ENCODE data around the gene ITPRID1.
"Not testable (repeated sequence)": the region's sequence is repeated elsewhere in the genome, so short reads cannot be mapped to it uniquely, and the experiment has no call there.

The ITPRID1 gene
- total RNA-seq: 0 to 0.12 (median 0) reads per million in 9 experiments

DNA sequence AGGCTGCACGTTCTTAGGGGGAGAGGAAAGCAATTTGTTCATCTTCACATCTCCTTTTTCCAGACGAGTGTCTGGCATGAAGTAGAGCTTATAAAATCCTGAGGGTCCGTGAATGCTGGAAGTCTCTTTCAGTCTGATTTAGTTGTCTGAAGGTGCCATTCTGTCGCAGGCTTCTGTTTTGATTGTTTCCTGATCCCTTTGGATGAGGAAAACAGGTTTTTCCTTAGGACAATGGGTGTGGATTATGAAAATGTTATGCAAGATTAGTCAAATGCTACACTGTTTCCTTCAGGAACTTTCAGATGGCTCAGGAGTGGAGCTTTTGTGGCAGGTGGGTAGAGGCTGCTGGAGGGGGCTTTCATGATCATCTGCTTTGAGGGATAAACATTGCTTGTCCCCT is at the start of gene ITPRID1:
TSS of gene ITPRID1 (plus strand) at position 301 of the 400 bp plus-strand sequence. CDS start 38,935 bp downstream, outside the sequence.
- Mint-ChIP-seq H3K4me3 (no peak within 1 kb of the TSS), H3K4me1 (ENCODE audit: low read depth in 2 of 2) (no peaks in the 10 kb centered on the region), H3K9me3 (peaks cover 12 to 20% of the 10 kb centered on the region in 2 donors), H3K27ac (no peak within 1 kb of the TSS), H3K27me3 (no peaks in the 10 kb centered on the region), H3K36me3 (ENCODE audit: insufficient read depth) (no peaks in the 10 kb centered on the region)
- DNase-seq (no peak), ATAC-seq (replicated peaks) (no peak)

DNA sequence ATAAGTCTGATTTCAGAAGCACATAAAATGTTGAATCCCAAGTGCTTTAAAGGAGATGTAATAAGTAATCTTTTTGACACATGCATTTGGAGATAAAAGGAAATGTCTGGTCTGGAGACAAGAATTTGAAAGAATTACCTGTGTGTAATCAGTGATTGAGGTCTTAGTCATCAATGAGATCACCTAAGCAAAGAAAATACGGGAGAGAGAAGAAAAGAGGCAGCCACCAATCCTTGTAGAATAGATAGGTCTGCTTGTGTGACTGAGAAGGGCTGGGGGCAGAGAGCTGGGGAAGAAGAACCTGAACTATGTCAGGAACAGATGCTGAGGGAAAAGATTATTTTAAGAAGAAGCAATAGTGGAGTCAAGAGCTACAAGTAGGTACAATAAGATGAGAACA is 49.3 kb upstream of the ITPRID1 start:
- no peak for ATAC-seq (replicated peaks)
- Mint-ChIP-seq H3K4me3 (no peak overlapping the region), H3K27me3 (no peaks in the 10 kb centered on the region), H3K36me3 (ENCODE audit: insufficient read depth) (no peaks in the 10 kb centered on the region), H3K9me3 (peaks cover 18 to 25% of the 10 kb centered on the region in 2 donors), H3K27ac (no peak overlapping the region), H3K4me1 (ENCODE audit: low read depth in 2 of 2) (no peaks in the 10 kb centered on the region)
- no peak for DNase-seq

DNA sequence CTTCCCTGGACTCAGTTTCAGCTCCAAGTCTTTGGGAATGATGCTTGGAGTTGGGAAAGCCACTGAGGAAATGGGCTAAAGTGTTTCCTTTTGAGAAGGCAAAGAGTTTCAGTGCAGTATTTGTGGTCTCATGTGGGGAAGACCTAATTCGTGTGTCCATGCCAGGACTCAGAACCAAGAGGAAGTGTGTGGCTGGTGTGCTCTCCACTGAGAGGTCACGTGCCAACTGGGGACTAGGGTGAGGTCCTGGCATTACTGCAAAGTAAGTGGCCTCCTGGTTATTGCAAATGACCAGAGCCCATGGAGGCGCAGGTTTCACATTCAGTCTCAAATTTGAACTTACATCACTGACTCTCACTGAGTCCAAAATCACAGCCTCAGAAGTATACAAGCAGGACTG is 48.6 kb upstream of the ITPRID1 start:
- Mint-ChIP-seq H3K4me3 (no peak overlapping the region), H3K27me3 (no peaks in the 10 kb centered on the region), H3K4me1 (ENCODE audit: low read depth in 2 of 2) (no peaks in the 10 kb centered on the region), H3K36me3 (ENCODE audit: insufficient read depth) (no peaks in the 10 kb centered on the region), H3K9me3 (peaks cover 21 to 27% of the 10 kb centered on the region in 2 donors), H3K27ac (no peak overlapping the region)
- ATAC-seq (replicated peaks) (no peak), DNase-seq (no peak)

DNA sequence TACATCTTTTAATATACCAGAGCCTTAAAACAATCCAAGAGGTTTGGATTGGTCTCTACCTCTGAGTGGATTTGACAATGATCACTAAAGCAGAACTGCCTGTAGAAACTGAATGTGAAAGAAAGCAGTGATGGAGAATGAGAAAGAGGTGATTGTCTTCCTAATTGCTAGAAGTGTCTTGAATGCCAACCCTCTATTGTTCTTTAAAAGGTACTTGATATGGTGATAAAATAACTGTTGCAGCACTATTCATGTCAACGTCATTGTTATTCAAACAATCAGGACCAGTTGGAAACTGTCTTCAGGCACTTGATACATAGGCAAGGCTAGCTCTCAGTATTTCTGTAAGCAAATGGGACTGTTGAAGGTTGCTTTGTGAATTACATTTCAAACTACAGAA is 47.9 kb upstream of the ITPRID1 start:
- H3K27me3 Mint-ChIP-seq: no peaks in the 10 kb centered on the region
- no peak overlapping the region for H3K4me3 Mint-ChIP-seq
- H3K9me3 Mint-ChIP-seq: peaks cover 21 to 29% of the 10 kb centered on the region in 2 donors

DNA sequence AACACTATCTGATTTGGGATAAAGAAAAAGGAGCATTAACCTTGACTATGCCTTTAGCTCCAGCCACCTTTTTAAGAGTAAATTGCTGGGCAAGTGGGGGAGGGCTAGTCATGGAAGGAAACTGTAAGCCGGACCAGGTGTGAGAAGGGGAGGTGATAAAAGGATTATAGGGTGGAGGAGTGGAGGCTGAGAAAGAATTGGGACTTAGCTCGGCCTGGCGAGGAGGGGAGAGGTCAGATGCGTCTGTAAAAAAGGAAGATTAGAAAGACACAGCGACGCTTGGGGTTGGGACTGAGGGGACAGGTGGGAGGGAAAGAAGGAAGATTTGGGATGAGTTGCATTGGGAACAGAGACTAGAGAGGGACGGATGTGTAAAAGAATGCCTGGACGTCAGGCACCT is 43.0 kb upstream of the ITPRID1 start:
- not testable (repeated sequence) for H3K27me3 Mint-ChIP-seq; H3K4me1 Mint-ChIP-seq (ENCODE audit: low read depth in 2 of 2); H3K27ac Mint-ChIP-seq; ATAC-seq (replicated peaks); DNase-seq; H3K36me3 Mint-ChIP-seq (ENCODE audit: insufficient read depth); H3K4me3 Mint-ChIP-seq
- peaks cover 15 to 30% of the 10 kb centered on the region in 2 donors for H3K9me3 Mint-ChIP-seq

More for the DNA sequence above, 47.9 kb upstream of the ITPRID1 start:
- Mint-ChIP-seq H3K27ac (no peak overlapping the region), H3K4me1 (ENCODE audit: low read depth in 2 of 2) (no peaks in the 10 kb centered on the region), H3K36me3 (ENCODE audit: insufficient read depth) (no peaks in the 10 kb centered on the region)
- ATAC-seq (replicated peaks): no peak
- no peak for DNase-seq

DNA sequence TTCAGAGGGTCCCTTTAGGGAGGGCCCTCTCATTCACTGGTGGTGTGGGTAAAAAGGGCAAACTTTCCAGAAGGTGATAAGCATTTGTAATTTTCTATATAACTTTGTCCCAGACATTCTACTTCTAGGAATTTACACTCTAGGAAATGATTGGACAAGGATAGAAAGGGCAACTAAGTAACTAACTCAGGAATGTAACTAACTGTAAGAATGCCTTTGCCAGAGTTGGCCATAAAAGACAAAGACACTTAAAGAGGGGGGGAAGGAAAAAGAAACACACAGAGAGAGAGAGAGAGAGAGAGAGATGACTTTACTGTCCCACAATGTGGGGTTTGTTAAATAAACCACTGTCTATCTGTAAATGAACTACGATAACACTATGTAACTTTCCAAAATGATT is 38.5 kb upstream of the ITPRID1 start:
- Mint-ChIP-seq H3K4me3 (no peak overlapping the region), H3K27me3 (no peaks in the 10 kb centered on the region), H3K27ac (no peak overlapping the region), H3K36me3 (ENCODE audit: insufficient read depth) (no peaks in the 10 kb centered on the region), H3K9me3 (peaks cover 11 to 12% of the 10 kb centered on the region in 2 donors), H3K4me1 (ENCODE audit: low read depth in 2 of 2) (no peaks in the 10 kb centered on the region)
- DNase-seq: no peak
- no peak for ATAC-seq (replicated peaks)

DNA sequence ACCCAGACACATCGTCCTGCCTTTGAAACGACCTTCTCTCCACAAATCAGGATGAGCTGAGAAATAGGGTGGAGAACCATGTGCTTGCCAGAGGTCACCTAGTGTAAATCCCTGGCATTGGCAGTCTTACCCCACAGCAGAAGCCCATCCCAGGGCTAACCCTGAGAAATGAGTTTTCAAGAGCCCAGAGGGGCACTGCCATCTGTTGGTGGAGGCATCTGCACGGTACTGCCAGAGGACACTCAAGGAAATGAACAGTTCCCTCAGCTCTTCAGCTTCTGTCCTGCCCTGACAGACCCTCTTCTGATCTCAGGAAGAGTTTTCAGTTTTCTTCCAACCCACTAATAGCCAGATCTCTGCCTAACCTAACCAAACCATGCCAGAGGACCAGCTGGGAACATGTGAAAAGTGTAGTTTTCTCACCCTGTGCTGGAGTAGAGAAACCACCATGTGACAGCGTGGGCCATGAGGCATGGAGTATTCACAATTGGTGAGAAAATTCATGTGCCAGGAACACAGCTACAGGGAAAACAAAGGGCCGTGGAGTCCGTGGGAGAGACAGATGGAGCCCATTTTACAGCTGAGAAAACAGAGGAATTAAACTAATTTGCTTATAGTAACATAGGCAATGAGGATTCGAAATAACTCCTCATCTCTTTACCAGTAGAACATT is 37.7 kb upstream of the ITPRID1 start:
- DNase-seq: no peak
- H3K4me3 Mint-ChIP-seq: no peak overlapping the region
- no peaks in the 10 kb centered on the region for H3K36me3 Mint-ChIP-seq (ENCODE audit: insufficient read depth)
- H3K4me1 Mint-ChIP-seq (ENCODE audit: low read depth in 2 of 2): no peaks in the 10 kb centered on the region
- H3K9me3 Mint-ChIP-seq: peaks cover 8 to 14% of the 10 kb centered on the region in 2 donors
- H3K27ac Mint-ChIP-seq: no peak overlapping the region
- ATAC-seq (replicated peaks): no peak
- no peaks in the 10 kb centered on the region for H3K27me3 Mint-ChIP-seq

DNA sequence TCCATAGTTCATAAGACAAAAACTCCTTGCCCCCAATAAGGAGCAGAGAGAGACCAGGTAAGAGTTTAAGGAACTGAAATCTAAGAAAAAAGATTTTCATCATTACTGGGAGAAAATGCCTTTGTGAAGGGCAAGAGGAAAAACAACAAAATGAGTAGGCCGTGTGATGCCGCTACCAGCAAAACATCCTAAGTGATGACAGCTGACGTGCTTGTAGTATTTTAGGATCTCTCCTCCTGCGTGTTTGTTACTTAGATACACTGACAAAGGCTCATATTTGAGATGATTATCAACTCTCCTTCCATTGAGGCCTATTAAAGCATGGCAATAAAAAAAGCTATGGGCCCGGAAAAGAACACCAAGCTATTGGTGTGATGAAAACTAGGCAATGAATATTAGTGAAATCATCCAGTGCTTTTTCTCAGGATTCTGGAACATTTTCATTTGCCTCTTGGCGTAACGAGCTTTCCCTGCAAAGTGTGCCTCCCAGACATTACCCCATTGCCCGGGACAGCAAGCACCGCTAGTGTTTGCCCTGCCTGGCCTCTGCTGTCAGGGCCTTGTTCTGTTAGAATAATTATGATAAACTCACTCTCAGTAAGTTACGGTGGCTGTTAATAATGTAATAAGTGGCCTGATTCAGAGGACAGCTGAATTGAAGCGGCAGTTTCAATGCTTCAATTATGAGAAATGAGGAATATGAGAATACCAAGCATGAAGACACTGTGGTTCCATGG is 36.8 kb upstream of the ITPRID1 start:
- Mint-ChIP-seq H3K9me3 (peaks cover 0 to 14% of the 10 kb centered on the region in 2 donors), H3K4me1 (ENCODE audit: low read depth in 2 of 2) (no peaks in the 10 kb centered on the region), H3K4me3 (no peak overlapping the region), H3K36me3 (ENCODE audit: insufficient read depth) (no peaks in the 10 kb centered on the region), H3K27ac (no peak overlapping the region), H3K27me3 (no peaks in the 10 kb centered on the region)
- ATAC-seq (replicated peaks) (no peak), DNase-seq (no peak)

DNA sequence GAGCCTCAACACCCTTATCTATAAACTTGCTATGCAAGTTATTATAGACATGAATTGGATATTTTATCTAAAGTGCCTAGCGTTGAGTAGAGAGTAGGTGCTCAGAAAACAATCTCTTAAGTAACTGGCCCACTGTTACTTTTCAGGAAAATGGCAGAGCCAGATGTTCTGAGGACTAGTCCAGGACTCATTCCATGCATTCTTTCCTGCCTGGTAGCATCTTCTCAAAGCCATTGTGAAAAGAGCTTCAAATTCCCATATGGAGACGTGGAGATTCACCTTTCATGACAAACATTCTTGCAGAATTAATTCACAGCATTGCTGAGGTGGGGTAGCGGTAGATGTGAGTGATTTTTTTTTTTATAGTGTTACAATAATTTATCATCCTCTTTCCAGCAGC is 35.9 kb upstream of the ITPRID1 start:
- Mint-ChIP-seq H3K4me1 (ENCODE audit: low read depth in 2 of 2) (no peaks in the 10 kb centered on the region), H3K4me3 (no peak overlapping the region), H3K27me3 (no peaks in the 10 kb centered on the region), H3K27ac (no peak overlapping the region), H3K9me3 (peaks cover 0 to 18% of the 10 kb centered on the region in 2 donors), H3K36me3 (ENCODE audit: insufficient read depth) (no peaks in the 10 kb centered on the region)
- DNase-seq (no peak), ATAC-seq (replicated peaks) (no peak)

DNA sequence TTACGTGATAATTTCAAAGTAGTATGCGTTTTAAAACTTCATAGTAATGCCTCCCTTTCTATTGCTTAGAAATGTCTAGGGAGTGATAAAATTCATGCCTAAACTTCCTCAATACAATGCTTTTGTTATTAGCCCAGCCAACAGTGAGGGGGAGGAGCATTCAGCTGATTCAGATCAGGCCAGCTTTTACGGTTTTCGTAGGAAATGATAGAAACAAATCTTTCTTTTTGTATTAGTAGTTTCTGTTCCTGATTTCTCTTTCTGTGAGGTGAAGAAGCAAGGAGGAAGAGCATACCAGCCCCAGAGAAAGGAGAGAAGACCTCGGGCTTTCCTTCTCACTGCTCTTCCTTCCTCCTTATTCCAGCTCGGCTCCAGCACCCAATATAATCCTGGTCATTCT is 35.2 kb upstream of the ITPRID1 start:
- no peaks in the 10 kb centered on the region for H3K27me3 Mint-ChIP-seq
- no peak overlapping the region for H3K27ac Mint-ChIP-seq
- ATAC-seq (replicated peaks): no peak
- DNase-seq: no peak
- H3K4me3 Mint-ChIP-seq: no peak overlapping the region
- H3K9me3 Mint-ChIP-seq: peaks cover 0 to 18% of the 10 kb centered on the region in 2 donors
- H3K4me1 Mint-ChIP-seq (ENCODE audit: low read depth in 2 of 2): no peaks in the 10 kb centered on the region
- no peaks in the 10 kb centered on the region for H3K36me3 Mint-ChIP-seq (ENCODE audit: insufficient read depth)

DNA sequence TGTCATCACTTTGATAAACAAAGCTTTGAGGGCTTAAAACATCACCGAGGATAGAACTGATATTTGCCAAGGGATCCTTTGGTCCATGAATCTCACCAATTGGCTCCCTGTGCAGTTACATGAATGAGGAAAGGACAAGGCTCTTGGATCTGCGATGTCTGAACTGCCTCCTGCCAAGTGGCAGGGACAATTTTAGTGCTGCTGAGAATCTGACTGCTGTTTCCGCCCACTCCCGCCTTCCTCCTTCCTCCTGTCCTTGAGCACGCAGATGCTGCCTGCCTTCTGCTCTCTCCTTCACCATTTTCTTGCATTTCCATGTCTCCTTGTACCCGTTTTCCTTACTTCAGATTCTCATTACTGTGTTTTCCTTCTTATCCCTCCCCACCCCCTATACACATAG is 26.8 kb upstream of the ITPRID1 start:
- no peak for DNase-seq

DNA sequence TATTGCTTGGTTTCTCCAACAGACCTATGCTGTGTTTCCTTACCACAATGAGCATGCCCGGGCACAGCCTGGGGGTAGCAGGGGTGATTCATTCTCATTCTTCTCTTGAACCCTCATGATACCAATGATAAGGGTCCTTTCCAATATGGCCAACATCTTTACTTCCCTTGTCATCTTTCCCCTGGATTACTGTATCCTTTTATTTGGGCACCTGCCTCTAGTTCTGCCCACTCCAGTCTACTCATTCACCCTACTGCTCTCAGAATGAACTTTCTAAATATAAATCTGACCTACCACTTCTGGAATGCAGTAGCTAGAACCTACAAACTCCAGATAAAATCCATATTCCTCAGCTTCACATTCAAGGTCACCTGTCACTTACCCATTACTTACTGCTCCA is 26.4 kb upstream of the ITPRID1 start:
- ATAC-seq (replicated peaks) (no peak), DNase-seq (no peak)
- Mint-ChIP-seq H3K36me3 (ENCODE audit: insufficient read depth) (no peaks in the 10 kb centered on the region), H3K4me3 (no peak overlapping the region), H3K9me3 (peaks cover 10% of the 10 kb centered on the region in 2 donors), H3K4me1 (ENCODE audit: low read depth in 2 of 2) (no peaks in the 10 kb centered on the region), H3K27me3 (no peaks in the 10 kb centered on the region), H3K27ac (no peak overlapping the region)

More for the DNA sequence above, 26.8 kb upstream of the ITPRID1 start:
- no peaks in the 10 kb centered on the region for H3K27me3 Mint-ChIP-seq
- H3K4me1 Mint-ChIP-seq (ENCODE audit: low read depth in 2 of 2): no peaks in the 10 kb centered on the region
- H3K27ac Mint-ChIP-seq: no peak overlapping the region
- no peaks in the 10 kb centered on the region for H3K36me3 Mint-ChIP-seq (ENCODE audit: insufficient read depth)
- peaks cover 10 to 12% of the 10 kb centered on the region in 2 donors for H3K9me3 Mint-ChIP-seq
- ATAC-seq (replicated peaks): no peak
- H3K4me3 Mint-ChIP-seq: no peak overlapping the region

DNA sequence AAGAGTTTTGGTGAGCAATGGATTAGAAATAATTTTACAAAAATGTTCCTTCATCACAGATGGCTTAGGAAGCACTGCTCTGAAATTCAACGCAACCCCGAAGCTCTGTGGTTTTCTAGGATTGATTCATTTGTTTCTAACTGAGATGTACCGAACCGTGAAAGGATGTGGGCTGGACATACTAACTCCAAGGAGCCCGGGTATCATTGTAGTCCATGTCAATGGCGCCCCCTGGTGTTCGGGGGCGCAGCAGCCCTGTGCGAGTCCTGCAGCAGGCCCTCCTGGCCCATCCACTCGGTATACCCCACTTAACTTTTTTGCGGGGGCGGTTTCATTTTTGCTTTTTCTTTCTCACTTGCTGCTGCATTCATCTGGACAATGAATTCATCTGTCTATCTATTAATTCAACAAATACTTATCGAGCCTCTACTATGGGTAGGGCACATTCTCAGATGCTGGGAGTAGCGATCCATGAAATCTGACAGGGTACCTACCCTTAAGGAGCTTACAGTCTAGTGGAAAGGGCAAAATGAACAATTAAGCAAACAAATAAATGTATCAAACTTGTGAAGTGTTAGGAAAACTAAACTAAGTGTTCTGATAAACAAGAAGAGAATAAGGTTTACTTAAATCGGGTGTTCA is 25.2 kb upstream of the ITPRID1 start:
- no peaks in the 10 kb centered on the region for H3K27me3 Mint-ChIP-seq
- DNase-seq: no peak
- H3K4me3 Mint-ChIP-seq: no peak overlapping the region
- no peaks in the 10 kb centered on the region for H3K36me3 Mint-ChIP-seq (ENCODE audit: insufficient read depth)
- no peak overlapping the region for H3K27ac Mint-ChIP-seq
- ATAC-seq (replicated peaks): no peak
- no peaks in the 10 kb centered on the region for H3K4me1 Mint-ChIP-seq (ENCODE audit: low read depth in 2 of 2)
- peaks cover 8 to 10% of the 10 kb centered on the region in 2 donors for H3K9me3 Mint-ChIP-seq

Measured in effector memory CD8-positive, alpha-beta T cell (primary cell).